Astrocyte (in vitro differentiated cells and primary cell): Measurements from ENCODE around the gene USP3.
"Not testable (repeated sequence)": the region's sequence is repeated elsewhere in the genome, so short reads cannot be mapped to it uniquely, and the experiment has no call there.

ENCODE experiments used
- EZH2 ChIP-seq: IDR thresholded peaks from 2 replicates; pipeline ENCODE4 v1.6.1; 2012; ENCODE audit warnings: mild to moderate bottlenecking, low read length, inconsistent platforms; ENCODE audit not compliant: insufficient read depth
- TF ChIP-seq, protein P1 (sequence below): IDR thresholded peaks from 2 replicates; pipeline ENCODE4 v1.5.1; 2011; ENCODE audit warnings: low read depth, mild to moderate bottlenecking, inconsistent platforms, low read length, moderate library complexity; ENCODE audit not compliant: insufficient read depth

DNA sequence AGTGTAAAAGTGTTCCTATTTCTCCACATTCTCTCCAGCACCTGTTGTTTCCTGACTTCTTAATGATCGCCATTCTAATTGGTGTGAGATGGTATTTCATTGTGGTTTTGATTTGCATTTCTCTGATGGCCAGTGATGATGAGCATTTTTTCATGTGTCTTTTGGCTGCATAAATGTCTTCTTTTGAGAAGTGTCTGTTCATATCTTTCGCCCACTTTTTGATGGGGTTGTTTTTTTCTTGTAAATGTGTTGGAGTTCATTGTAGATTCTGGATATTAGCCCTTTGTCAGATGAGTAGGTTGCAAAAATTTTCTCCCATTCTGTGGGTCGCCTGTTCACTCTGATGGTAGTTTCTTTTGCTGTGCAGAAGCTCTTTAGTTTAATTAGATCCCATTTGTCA is 113.2 kb downstream of the USP3 start:
- TF ChIP-seq, protein P1, sequence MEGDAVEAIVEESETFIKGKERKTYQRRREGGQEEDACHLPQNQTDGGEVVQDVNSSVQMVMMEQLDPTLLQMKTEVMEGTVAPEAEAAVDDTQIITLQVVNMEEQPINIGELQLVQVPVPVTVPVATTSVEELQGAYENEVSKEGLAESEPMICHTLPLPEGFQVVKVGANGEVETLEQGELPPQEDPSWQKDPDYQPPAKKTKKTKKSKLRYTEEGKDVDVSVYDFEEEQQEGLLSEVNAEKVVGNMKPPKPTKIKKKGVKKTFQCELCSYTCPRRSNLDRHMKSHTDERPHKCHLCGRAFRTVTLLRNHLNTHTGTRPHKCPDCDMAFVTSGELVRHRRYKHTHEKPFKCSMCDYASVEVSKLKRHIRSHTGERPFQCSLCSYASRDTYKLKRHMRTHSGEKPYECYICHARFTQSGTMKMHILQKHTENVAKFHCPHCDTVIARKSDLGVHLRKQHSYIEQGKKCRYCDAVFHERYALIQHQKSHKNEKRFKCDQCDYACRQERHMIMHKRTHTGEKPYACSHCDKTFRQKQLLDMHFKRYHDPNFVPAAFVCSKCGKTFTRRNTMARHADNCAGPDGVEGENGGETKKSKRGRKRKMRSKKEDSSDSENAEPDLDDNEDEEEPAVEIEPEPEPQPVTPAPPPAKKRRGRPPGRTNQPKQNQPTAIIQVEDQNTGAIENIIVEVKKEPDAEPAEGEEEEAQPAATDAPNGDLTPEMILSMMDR, result not testable (repeated sequence)
- not testable (repeated sequence) for TF ChIP-seq EZH2
